HG03442 (cell line): ENCODE measurements around the gene PEX19.
"Not testable (repeated sequence)": the region's sequence is repeated elsewhere in the genome, so short reads cannot be mapped to it uniquely, and the experiment has no call there.

ENCODE experiments used
- ATAC-seq: cut with Tn5 transposase; IDR thresholded peaks from one replicate; pipeline ENCODE4 v1.9.1; 2021; ENCODE audit warnings: mild to moderate bottlenecking, moderate library complexity; ENCODE audit not compliant: unreplicated experiment

PEX19 gene, protein sequence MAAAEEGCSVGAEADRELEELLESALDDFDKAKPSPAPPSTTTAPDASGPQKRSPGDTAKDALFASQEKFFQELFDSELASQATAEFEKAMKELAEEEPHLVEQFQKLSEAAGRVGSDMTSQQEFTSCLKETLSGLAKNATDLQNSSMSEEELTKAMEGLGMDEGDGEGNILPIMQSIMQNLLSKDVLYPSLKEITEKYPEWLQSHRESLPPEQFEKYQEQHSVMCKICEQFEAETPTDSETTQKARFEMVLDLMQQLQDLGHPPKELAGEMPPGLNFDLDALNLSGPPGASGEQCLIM

GRCh38 chr1:160284782-160285344, at the start of gene PEX19:
Gene PEX19, minus strand, starts transcription at chr1:160285133. Its CDS starts 9 bp downstream, at chr1:160285124.
- ATAC-seq: peak; percentile 98

- no peak for ATAC-seq
Measured at GRCh38 chr1:160332516-160332915, 47.6 kb upstream of the PEX19 start.

- ATAC-seq: no peak
Measured at GRCh38 chr1:160330119-160330518, 45.2 kb upstream of the PEX19 start.

- no peak for ATAC-seq
Measured at GRCh38 chr1:160328184-160328583, 43.3 kb upstream of the PEX19 start.

GRCh38 chr1:160326418-160326817, 41.5 kb upstream of the PEX19 start:
- no peak for ATAC-seq

DNA sequence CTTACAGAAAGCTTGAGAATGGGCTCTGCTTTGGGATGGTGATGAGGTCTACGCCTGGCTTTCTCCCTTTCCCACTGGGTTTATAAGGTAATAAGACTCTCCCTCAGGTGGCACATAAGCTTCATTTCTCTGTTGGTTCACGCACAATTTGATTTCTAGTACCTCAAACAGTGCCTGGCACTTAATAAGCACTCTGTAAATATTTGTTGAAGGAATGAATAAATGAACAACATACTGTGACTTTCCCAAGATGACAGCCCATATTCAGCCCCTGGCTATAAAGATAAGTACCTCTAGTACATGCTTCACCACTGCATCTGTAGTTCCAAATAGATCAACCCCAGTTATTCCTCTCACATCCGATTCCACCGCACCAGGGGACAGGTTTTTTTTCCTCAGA, 40.3 kb upstream of the PEX19 start:
- ATAC-seq: no peak

- no peak for ATAC-seq
Measured at GRCh38 chr1:160322831-160323230, 37.9 kb upstream of the PEX19 start.

DNA sequence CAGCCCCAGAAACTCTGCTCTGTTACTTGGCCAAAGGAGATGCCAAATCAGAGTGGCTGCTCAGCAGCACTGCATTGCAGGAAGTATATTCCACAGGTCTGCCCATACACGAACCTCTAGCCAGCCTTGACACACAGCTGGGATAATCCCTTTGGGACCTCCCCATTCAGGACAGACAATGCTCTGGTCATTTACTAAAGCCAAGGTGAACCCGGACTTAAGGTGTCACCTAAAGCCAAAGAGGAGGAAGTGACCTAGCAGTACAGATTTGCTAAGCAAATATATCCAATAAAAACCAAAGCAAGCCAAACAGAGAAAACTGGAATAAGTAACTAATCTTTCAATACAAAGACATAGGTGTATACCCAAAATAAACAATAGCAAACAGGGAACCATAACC, 30.4 kb upstream of the PEX19 start:
- no peak for ATAC-seq

- no peak for ATAC-seq
Measured at GRCh38 chr1:160309571-160309970, 24.6 kb upstream of the PEX19 start.

- ATAC-seq: no peak
Measured at GRCh38 chr1:160309185-160309557, 24.2 kb upstream of the PEX19 start.

DNA sequence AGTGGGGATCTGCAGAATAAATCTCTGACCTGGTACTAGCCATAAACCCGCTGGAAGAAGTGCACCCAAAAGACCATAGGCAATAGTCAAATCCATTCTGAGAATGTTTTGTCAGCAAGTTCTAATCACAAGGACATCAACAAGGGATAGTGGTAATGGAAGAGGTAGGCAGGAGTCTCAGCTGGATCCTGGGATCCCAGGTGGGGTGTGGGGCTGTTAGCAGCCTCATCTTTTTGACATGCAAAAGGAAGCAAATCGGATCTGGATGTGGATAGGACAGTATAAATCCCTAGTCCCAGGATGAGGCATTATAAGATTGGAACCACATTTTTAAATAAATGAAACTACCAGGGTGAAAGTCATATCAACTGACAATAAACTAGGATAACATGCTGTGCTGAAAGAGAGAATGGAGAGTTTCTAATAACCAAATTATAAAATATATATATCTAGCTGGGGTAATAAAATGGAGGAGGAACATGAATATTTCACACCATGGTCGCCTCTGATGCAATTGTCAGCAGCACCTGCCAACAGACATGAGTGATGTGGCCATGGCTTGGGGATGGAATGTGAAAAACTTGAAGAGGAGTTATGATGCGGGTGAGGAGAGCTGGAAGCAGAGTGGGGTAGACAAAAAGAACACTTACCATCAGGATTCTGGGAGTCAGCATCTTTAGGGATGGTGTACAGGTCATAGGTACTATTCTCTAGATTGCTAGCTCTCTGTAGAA, 23.7 kb upstream of the PEX19 start:
- ATAC-seq: no peak

DNA sequence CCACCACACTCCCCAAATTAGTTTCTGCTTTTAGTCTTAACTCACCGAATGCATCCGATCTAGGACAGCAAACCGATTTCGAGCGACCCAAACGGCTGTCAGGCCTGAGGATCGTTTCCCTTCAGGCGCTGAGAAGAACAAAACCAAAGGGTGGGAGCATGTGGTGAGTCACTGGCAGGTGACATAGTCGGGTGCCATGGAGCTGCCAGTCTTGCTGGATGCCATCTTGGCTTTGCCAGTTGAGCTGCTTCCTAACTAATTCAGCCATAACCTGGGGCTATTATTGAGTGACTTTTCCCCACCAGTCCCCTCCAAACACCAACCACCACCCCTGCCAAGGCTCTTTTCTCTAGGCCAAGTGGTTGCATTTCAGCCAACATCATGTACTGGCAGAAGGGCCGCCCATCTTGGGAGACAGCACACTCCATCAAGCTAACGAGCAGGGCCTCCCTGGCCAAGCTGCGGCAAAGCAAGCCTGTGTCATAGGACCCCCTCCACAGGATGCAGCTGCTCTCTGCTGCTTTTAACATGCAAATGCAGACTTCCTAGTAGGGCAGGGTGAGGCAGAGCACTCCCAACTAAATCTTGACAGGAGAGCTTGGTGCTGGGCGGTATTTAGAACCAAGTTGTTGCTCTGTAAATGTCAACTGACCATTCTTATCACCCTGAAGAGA, 22.3 kb upstream of the PEX19 start:
- ATAC-seq: no peak

GRCh38 chr1:160300173-160300572, 15.2 kb upstream of the PEX19 start:
- ATAC-seq: no peak

GRCh38 chr1:160296036-160296435, 11.1 kb upstream of the PEX19 start:
- ATAC-seq: no peak

GRCh38 chr1:160293020-160293968, 8.4 kb upstream of the PEX19 start:
- no peak for ATAC-seq

- peak; percentile 67 for ATAC-seq
Measured at GRCh38 chr1:160291248-160292220, 6.6 kb upstream of the PEX19 start.

DNA sequence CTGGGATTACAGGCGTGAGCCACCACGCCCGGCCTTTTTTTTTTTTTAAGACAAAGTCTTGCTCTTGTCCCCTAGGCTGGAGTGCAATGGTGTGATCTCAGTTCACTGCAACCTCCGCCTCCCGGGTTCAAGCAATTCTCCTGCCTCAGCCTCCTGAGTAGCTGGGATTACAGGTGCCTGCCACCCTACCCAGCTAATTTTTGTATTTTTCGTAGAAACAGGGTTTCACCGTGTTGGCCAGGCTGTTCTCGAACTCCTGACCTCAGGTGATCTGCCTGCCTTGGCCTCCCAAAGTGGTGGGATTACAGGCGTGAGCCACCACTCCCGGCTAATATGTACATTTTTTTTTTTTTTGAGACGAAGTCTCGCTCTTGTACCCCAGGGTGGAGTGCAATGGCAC, 2.8 kb upstream of the PEX19 start:
- not testable (repeated sequence) for ATAC-seq

GRCh38 chr1:160285506-160285905, 573 bp upstream of the PEX19 start:
- ATAC-seq: no peak

DNA sequence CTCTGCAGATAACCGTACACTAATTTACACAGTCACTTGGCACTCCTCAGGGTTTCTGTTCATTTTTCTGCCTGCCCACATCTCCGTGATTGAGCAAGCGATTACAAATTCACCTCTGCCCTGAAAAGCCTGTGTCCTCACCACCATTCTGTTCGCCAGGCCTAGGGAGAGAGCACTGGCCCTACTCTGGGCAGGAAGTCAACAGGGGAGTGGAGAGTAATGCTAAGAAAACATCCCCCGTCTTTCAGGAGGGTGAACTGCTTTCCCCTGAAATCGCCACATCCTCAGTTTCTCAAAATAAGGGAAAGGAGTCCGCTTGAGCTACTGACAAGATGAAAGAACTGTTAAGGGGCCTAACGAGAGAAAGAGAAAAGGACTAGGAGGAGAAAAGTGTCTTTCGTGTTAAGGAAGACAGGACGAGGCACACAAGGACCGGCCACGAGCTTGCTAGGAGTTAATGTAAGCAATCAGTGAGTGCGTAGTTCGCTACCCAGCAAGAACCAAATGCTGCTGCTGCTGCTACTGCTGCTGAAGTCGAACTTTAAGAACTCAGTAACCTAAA, 632 bp downstream of the PEX19 start:
- ATAC-seq: no peak
